DND-41 (cell line): ENCODE results near the gene NFAM1.

ENCODE experiments used
- CTCF ChIP-seq: IDR thresholded peaks from 2 replicates; pipeline ENCODE4 v1.5.1; 2012; ENCODE audit warnings: borderline replicate concordance, low read length, moderate library complexity, mild to moderate bottlenecking; ENCODE audit not compliant: poor library complexity, severe bottlenecking; ENCODE audit errors: extremely low read depth
- EZH2 ChIP-seq: IDR thresholded peaks from 3 replicates; pipeline ENCODE4 v1.6.1; 2012; ENCODE audit warnings: borderline replicate concordance, low read depth, mild to moderate bottlenecking, moderate library complexity, low read length, inconsistent platforms; ENCODE audit not compliant: severe bottlenecking

- TF ChIP-seq CTCF (no peak), EZH2 (no peak)
These were observed 30.5 kb downstream of the NFAM1 start for GRCh38 chr22:42401535-42402334.
